GM23338 (cell line): ENCODE results near the gene STARD13.

Experiments
- CREB1 ChIP-seq: fragments of 250-450 bp; sonication (Bioruptor Pico); IDR thresholded peaks from 2 replicates; pipeline ENCODE4 v1.5.0; 2020; ENCODE audit warnings: low read depth, mild to moderate bottlenecking, moderate library complexity
- CTCF ChIP-seq, 2 experiments: fragments of 200-600 bp in 1 of 2; sonication (generic) in 1 of 2; conservative IDR thresholded peaks; 2 replicates each; pipeline versions ENCODE4 v1.5.1 to v1.6.1; 2016 to 2017; ENCODE audit warnings: antibody characterized with exemption in 2 of 2, low read depth in 2 of 2, mild to moderate bottlenecking in 2 of 2, moderate library complexity in 1 of 2
- ETS1 ChIP-seq: IDR thresholded peaks from 2 replicates; pipeline ENCODE4 v1.6.1; 2016; ENCODE audit warnings: antibody characterized with exemption
- EZH2 ChIP-seq: fragments of 200-600 bp; sonication (generic); IDR thresholded peaks from one replicate; pipeline ENCODE4 v1.8.0; 2017; ENCODE audit warnings: antibody characterized with exemption, mild to moderate bottlenecking, low read depth; ENCODE audit not compliant: unreplicated experiment
- EZH2phosphoT487 ChIP-seq: fragments of 200-600 bp; sonication (generic); IDR thresholded peaks from one replicate; pipeline ENCODE4 v1.8.1; 2018; ENCODE audit warnings: antibody characterized with exemption; ENCODE audit not compliant: unreplicated experiment
- JUNB ChIP-seq: IDR thresholded peaks from one replicate; pipeline ENCODE4 v1.6.1; 2016; ENCODE audit warnings: antibody characterized with exemption; ENCODE audit not compliant: unreplicated experiment
- NANOG ChIP-seq: IDR thresholded peaks from 2 replicates; pipeline ENCODE4 v1.6.1; 2016; ENCODE audit warnings: antibody characterized with exemption, borderline replicate concordance
- POLR2AphosphoS5 ChIP-seq: IDR thresholded peaks from 2 replicates; pipeline ENCODE4 v1.6.1; 2016; ENCODE audit warnings: antibody characterized with exemption, low read depth
- REST ChIP-seq: IDR thresholded peaks from one replicate; pipeline ENCODE4 v1.6.1; 2018; ENCODE audit warnings: antibody characterized with exemption; ENCODE audit not compliant: unreplicated experiment
- STAT1 ChIP-seq: IDR thresholded peaks from one replicate; pipeline ENCODE4 v1.6.1; 2016; ENCODE audit warnings: antibody characterized with exemption; ENCODE audit not compliant: unreplicated experiment
- ZNF114 ChIP-seq: fragments of 250-450 bp; sonication (Bioruptor Pico); IDR thresholded peaks from 2 replicates; pipeline ENCODE4 v1.5.0; 2020; ENCODE audit warnings: mild to moderate bottlenecking, moderate library complexity
- ZNF331 ChIP-seq: fragments of 250-450 bp; sonication (Bioruptor Pico); IDR thresholded peaks from 2 replicates; pipeline ENCODE4 v1.5.0; 2020; ENCODE audit warnings: low read depth, mild to moderate bottlenecking, moderate library complexity
- ZNF462 ChIP-seq: fragments of 250-450 bp; sonication (Bioruptor Pico); IDR thresholded peaks from 2 replicates; pipeline ENCODE4 v1.5.0; 2020; ENCODE audit warnings: mild to moderate bottlenecking, moderate library complexity

- TF ChIP-seq CTCF (conservative IDR thresholded peaks at IDR 0.05; ENCODE audit: low read depth in 2 of 2) = no peak
- no peak for TF ChIP-seq EZH2
- no peak for TF ChIP-seq POLR2AphosphoS5
- TF ChIP-seq EZH2phosphoT487 = no peak
- no peak for TF ChIP-seq CREB1 (CRISPR knock-in tag)
- no peak for TF ChIP-seq STAT1
- TF ChIP-seq ZNF331 (CRISPR knock-in tag) = no peak
- no peak for TF ChIP-seq JUNB
- TF ChIP-seq ZNF114 (CRISPR knock-in tag) = no peak
- TF ChIP-seq ETS1 = no peak
- no peak for TF ChIP-seq REST
- TF ChIP-seq NANOG = no peak
- no peak for TF ChIP-seq ZNF462 (CRISPR knock-in tag)
Measured at GRCh38 chr13:33169273-33169980, 116.1 kb downstream of the STARD13 start.
